ENCODE results near the gene TRAPPC4.

TRAPPC4 gene

GRCh38 chr11:119028346-119029068, 9.9 kb downstream of the TRAPPC4 start:
- Histone ChIP-seq H3K27ac (no peak overlapping the region), H3K27me3 (replicated peaks) (no peaks in the 10 kb centered on the region), H3K36me3 (replicated peaks) (peaks cover 14% of the 10 kb centered on the region), H3K4me3 (ENCODE audit: low read depth, low read length) (no peak overlapping the region)
- DNase-seq = no peak
- in situ Hi-C loops (cut with HindIII; ENCODE audit: low pct_ligation_motif_present, low sequenced_read_pairs) = no loop called here
- no peak for TF ChIP-seq CTCF (IDR thresholded peaks at IDR 0.05; ENCODE audit: low read depth, low read length, missing control alignments)

- Histone ChIP-seq H3K4me3 (ENCODE audit: low read depth, low read length) (no peak overlapping the region), H3K36me3 (replicated peaks) (peaks cover 14% of the 10 kb centered on the region), H3K27me3 (replicated peaks) (no peaks in the 10 kb centered on the region), H3K27ac (no peak overlapping the region)
- in situ Hi-C loops (cut with HindIII; ENCODE audit: low pct_ligation_motif_present, low sequenced_read_pairs) = no loop called here
- DNase-seq = no peak
- no peak for TF ChIP-seq CTCF (IDR thresholded peaks at IDR 0.05; ENCODE audit: low read depth, low read length, missing control alignments)
These were observed 10.4 kb downstream of the TRAPPC4 start for GRCh38 chr11:119029069-119029339.

GRCh38 chr11:119029340-119030028, 10.9 kb downstream of the TRAPPC4 start:
- TF ChIP-seq CTCF (IDR thresholded peaks at IDR 0.05; ENCODE audit: low read depth, low read length, missing control alignments) = no peak
- H3K27ac ChIP-seq = no peak overlapping the region
- H3K36me3 ChIP-seq (replicated peaks) = peaks cover 12% of the 10 kb centered on the region
- no peaks in the 10 kb centered on the region for H3K27me3 ChIP-seq (replicated peaks)
- DNase-seq = no peak
- in situ Hi-C loops (cut with HindIII; ENCODE audit: low pct_ligation_motif_present, low sequenced_read_pairs) = no loop called here
- peak overlapping the region; percentile 88 for H3K4me3 ChIP-seq (ENCODE audit: low read depth, low read length)

- no peak for TF ChIP-seq CTCF (IDR thresholded peaks at IDR 0.05; ENCODE audit: low read depth, low read length, missing control alignments)
- Histone ChIP-seq H3K36me3 (replicated peaks) (peaks cover 7% of the 10 kb centered on the region), H3K4me3 (ENCODE audit: low read depth, low read length) (peak overlapping the region; percentile 88), H3K27ac (no peak overlapping the region), H3K27me3 (replicated peaks) (no peaks in the 10 kb centered on the region)
- in situ Hi-C loops (cut with HindIII; ENCODE audit: low pct_ligation_motif_present, low sequenced_read_pairs) = no loop called here
- DNase-seq = no peak
These were observed 11.4 kb downstream of the TRAPPC4 start for GRCh38 chr11:119030029-119030328.

- H3K4me3 ChIP-seq (ENCODE audit: low read depth, low read length) = peak within 1 kb of the TSS; percentile 88
- no peak for TF ChIP-seq CTCF (IDR thresholded peaks at IDR 0.05; ENCODE audit: low read depth, low read length, missing control alignments)
- in situ Hi-C loops (cut with HindIII; ENCODE audit: low pct_ligation_motif_present, low sequenced_read_pairs) = no loop called here
- H3K27me3 ChIP-seq (replicated peaks) = no peaks in the 10 kb centered on the region
- DNase-seq = peak; percentile 96
- H3K36me3 ChIP-seq (replicated peaks) = peaks cover 3% of the 10 kb centered on the region
- no peak within 1 kb of the TSS for H3K27ac ChIP-seq
These were observed 11.9 kb downstream of the TRAPPC4 start, which contains the start of gene SLC37A4 for GRCh38 chr11:119030329-119031047. Gene SLC37A4 (minus strand): TSS chr11:119030877.
